Suppressor macrophage (primary cell): ENCODE data around the gene RANBP10.

Source experiments
- DNase-seq, 4 experiments: peaks; one replicate each; pipeline ENCODE4 v3.0.0-alpha.2; 2020 to 2022

Gene RANBP10

GRCh38 chr16:67825906-67826305, 19.5 kb upstream of the RANBP10 start:
- DNase-seq: no peak

GRCh38 chr16:67825119-67825518, 18.8 kb upstream of the RANBP10 start:
- no peak for DNase-seq

GRCh38 chr16:67822511-67822910, 16.2 kb upstream of the RANBP10 start:
- DNase-seq: no peak

DNA sequence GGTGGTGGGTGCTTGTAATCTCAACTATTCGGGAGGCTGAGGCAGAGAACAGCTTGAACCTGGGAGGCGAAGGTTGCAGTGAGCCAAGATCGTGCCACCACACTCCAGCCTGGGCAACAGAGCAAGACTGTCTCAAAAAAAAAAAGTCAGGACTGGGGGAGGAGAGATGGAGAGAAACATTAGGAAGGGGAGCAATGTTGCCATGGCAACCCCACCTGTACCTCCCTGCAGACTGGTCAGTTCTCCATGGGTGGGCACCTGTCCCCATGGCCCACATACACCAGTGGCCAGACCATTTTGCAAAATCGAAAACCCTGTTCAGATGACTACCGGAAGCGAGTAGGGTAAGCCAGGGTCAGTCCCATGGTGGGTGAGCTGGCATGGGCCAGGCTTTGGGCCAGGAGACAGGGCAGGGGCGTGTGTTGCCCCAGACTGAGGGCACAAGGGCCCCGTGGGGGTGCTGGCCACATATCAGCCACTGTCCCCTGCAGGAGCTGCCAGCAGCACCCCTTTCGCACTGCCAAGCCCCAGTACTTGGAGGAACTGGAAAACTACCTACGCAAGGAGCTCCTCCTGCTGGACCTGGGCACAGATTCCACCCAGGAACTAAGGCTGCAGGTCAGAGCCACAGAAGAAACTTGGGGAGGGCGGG, 14.4 kb upstream of the RANBP10 start:
- DNase-seq: no peak

DNA sequence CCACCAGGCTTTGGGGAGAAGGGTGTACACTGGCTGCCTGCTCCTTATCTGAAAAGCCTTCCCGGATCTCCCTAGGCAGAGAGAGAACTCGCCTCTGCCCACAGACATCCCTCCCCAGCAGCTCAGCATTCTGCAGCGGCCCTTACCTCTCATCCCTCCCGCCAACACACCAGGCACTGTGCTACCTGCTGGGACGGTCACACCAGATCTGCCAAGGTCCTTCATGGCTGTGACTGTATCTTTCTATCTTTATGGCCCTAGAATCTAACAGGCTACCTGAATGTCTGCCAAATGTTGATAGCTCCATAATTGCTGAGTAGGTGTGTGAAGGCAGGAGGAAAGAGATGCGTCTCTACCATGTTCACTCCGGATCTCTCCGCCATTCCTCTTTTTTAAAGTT, 8.2 kb upstream of the RANBP10 start:
- DNase-seq: no peak

GRCh38 chr16:67811899-67812298, 5.5 kb upstream of the RANBP10 start:
- no peak for DNase-seq

- no peak for DNase-seq
Observed at GRCh38 chr16:67807148-67807682, 855 bp upstream of the RANBP10 start.

DNA sequence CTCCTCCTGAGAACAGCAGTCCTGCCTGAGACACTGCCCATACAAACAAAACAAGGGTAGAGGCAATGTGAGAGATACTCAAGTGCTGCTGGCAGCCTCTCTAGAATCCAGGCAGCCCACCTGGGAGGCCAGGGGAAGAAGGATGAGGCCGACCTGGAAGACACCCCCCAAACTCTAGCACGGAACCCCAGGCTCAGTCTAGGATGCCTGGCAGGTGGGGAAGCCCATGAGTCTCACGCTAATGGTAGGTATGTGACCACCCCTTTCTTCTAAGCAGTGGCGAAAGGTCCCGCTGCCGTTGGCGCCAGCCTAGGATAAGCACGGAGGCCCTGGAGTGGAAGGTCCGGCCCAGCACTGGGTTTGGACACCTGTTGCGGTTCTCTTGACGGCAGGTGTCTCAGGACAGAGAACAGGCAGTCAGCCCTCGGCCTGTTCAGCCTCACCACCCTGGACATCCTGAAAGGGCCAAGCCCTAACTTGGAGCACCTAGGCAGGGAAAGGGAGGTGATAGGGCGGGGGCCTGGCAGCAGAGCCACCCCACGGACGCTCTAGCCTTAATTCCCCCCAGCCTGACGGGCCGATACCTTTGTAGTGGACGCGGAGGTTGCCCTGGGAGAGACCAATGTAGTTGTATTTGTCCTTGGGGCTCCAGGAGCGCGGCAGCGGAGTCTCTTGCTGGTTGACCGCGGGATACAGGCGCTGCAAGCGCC, 487 bp downstream of the RANBP10 start:
- DNase-seq: peak in 1 of 4 experiments; percentile 6

DNA sequence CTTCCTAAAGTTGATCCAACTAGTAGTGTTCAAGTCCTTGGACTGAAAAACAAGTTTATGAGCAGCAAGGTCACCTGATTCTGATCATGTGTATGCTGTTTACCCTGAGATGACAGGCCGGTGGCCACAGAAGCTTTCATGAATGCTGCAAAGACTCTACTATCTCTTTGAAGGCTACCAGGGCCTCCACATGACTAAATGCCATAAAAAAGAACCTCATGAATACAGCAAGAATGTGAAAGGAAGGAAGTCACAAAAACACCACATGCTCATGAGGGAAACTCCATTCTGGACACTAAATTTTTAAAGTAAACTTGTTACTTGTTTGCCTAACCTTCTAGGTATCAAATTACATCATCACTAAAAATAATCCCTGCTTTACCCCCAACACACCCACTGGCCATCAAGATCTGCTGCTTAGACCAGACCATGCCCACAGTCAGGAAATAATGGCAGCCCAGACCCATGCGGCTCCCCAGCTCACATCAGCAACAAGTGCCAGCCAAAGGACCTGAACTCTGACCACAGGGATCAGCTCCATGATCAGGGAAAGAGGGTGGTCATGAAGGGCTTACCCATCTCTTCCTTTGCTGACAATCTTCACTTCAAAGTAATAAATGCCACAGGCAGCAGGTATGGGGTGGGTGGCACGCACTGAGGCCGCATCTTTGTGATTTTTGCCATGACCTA, 1.4 kb downstream of the RANBP10 start:
- peak; percentile 9 to 41 (median 32) for DNase-seq

- DNase-seq: peak; percentile 38 to 69 (median 68)
Observed at GRCh38 chr16:67803894-67804293, 2.5 kb downstream of the RANBP10 start.

DNA sequence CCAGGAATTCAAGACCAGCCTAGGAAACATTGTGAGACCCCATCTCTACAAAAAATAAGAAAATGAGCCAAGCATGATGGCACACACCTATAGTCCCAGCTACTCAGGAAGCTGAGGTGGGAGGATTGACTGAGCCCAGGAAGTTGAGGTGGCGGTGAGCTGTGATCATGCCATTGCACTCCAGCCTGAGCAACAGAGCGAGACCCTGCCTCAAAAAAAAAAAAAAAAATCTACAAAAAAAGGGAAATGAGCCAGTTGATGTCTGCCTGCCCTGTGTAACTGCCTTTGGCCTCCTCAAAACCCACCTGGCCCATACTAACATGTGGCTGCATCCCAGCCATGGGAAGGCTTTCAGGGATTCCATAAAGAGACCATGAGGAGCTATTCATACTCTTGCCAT, 4.5 kb downstream of the RANBP10 start:
- DNase-seq: no peak

DNA sequence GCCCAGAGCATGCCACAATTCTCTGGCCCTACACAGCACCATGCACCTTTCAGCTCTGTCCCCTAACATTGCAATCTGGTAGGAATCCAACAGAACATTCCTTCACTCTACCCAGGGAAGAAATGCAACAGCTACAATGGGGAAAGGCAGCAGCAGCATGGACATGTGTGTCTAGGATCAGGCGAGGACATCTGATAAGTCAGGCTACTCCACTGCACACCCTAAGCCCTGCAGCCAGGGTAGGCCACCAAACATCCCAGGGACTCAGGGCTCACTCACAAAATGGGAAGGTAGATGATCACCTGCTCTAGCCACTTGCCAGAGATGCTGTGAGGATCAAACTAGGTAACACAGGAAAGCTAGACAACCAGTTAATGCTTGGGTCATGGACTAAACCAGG, 5.1 kb downstream of the RANBP10 start:
- no peak for DNase-seq

DNA sequence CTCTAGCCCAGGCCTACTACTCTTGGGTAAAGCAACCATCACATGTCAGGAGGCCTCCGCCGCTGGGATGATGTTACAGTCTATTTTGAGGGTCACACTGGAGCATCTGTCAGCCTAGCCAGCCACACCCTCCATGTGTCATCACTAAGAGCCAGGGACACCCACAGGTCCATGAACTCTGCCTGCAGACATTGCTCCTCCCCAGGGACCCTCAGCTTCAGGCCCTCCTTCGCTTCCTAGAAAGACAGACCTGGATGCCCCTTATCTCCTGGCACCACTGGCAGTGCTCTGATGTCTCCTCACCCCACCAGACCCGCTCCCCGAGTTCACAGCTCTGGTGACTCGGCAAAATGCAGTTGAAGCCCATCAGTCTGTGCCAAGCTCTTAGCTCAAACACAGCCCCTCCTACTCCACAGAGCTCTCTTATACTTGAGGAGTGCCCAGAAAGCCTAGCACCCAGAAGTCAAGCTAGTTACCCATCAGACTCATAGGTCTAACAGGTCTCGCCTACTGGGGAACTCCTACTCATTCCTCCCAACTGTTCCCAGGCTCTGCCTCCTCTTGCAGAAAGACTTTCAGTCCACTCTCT, 5.9 kb downstream of the RANBP10 start:
- DNase-seq: peak; percentile 57 to 79 (median 78)

- DNase-seq: no peak
Observed at GRCh38 chr16:67796099-67796718, 10.2 kb downstream of the RANBP10 start.

DNA sequence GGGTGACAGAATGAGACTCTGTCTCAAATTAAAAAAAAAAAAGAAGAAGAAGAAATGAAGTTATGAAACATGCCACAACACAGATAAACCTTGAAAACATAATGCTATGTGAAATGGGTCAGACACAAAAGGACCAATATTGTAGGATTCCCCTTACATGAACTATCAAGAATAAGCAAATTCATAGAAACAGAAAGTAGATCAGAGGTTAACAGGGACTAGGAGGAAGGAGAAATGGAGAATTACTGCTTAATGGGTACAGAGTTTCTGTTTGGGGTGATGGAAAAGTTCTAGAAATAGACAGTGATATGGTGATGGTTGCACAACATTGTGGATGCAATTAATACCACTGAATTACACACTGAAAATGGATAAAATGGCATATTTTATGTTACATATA, 16.3 kb downstream of the RANBP10 start:
- DNase-seq: peak in 2 of 4 experiments; percentile 16 to 24

- DNase-seq: no peak
Observed at GRCh38 chr16:67786491-67786890, 19.9 kb downstream of the RANBP10 start.

- DNase-seq: no peak
Observed at GRCh38 chr16:67783353-67783725, 23.0 kb downstream of the RANBP10 start.

DNA sequence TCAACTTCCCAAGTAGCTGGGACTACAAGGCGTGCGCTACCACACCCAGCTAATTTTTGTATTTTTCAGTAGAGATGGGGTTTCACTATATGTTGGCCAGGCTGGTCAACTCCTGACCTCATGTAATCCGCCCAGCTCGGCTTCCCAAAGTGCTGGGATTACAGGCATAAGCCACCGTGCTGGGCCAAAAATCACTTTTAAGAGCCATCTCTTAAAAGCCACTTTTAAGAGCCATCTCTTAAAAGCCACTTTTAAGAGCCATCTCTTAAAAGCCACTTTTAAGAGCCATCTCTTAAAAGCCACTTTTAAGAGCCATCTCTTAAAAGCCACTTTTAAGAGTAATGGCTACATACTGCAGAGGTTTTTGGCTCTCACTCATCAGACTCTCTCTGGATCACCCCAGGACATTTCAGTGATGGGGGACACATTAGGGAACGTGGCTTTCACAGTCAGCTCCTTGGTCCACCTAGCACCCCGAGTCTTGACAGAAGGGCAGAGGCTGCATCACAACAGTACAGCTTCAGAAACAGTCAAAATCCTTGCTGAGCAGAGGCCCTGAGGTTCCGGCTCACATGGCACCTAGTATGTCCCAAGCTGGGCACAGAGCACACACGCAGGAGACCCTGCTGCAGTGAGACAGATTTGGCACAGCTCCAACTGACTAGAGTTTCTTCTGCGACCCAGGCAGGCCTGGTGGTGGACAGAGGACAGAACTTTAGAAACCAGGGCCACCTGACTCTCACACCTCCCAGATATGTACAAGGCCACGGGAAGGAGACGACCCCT, 23.6 kb downstream of the RANBP10 start:
- no peak for DNase-seq

- DNase-seq: no peak
Observed at GRCh38 chr16:67781565-67781921, 24.8 kb downstream of the RANBP10 start.

DNA sequence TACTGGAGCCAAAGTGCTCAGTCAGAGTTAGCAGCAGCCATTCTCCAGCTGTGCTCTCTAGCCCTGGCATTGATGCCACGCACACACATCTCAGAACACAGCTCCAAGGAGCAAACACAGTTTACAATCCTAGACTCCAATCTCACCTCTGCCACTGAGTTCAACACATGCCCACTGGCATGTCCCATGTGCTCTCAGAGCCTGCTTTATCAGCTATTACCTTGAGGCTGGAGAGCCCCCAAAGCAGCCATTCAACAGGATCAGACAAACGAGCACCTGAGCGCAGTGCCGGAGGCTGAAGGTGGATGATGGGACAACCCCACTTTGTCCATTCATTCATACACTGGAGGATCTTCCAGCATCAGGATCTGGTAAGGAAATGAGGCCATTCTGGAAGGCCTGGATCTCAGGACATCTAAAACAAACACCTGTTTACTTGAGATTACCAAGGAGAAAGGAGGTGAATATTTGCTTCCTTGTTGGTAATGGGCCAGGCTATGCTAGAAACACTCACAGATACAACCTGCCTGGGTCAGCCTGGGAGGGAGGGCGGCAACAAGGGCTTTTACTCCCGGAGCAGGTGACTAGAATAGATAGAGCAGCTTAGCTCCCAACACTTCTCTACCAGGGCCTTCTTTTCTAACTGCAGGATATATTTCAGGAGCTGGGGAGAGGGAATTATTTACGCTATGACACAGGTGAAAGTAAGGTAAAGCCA, 25.4 kb downstream of the RANBP10 start:
- DNase-seq: no peak
